Tibial nerve (tissue), 4 donors: ENCODE measurements around the gene HMOX1. TPM values are rescaled to one million over a fixed set of nuclear protein-coding genes. Genes with fewer than 3 reads are reported as not detected.
"Not testable (repeated sequence)": the region's sequence is repeated elsewhere in the genome, so short reads cannot be mapped to it uniquely, and the experiment has no call there.

Source experiments
- DNase-seq, 2 donors: peaks; one replicate each; pipeline ENCODE4 v3.0.0-alpha.2; 2019; ENCODE audit warnings: low spot score in 2 of 2
- H3K27ac ChIP-seq, 4 donors: fragments of 200-600 bp; sonication (generic) in 3 of 4; one replicate each; pipeline ENCODE4 v1.5.1; 2017 to 2019; ENCODE audit warnings: mild to moderate bottlenecking in 1 of 4
- H3K27me3 ChIP-seq, 2 donors: fragments of 200-600 bp; sonication (generic) in 1 of 2; one replicate each; pipeline versions ENCODE4 v1.5.1 to v1.6.0; 2017 to 2019
- H3K36me3 ChIP-seq, 3 donors: fragments of 200-600 bp; sonication (generic); one replicate each; pipeline ENCODE4 v1.5.1; 2018 to 2019
- H3K4me1 ChIP-seq, 4 donors: fragments of 200-600 bp; sonication (generic) in 3 of 4; one replicate each; pipeline ENCODE4 v1.5.1; 2017 to 2019
- H3K4me3 ChIP-seq, 4 donors: fragments of 200-600 bp; sonication (generic) in 3 of 4; one replicate each; pipeline ENCODE4 v1.5.1; 2017 to 2019; ENCODE audit warnings: mild to moderate bottlenecking in 1 of 4, moderate library complexity in 1 of 4
- H3K9me3 ChIP-seq, 4 donors: fragments of 200-600 bp; sonication (generic) in 3 of 4; one replicate each; pipeline ENCODE4 v1.5.1; 2017 to 2019
- CTCF ChIP-seq, 5 experiments: fragments of 200-600 bp in 3 of 5; fragments of 450-650 bp in 2 of 5; sonication (generic) in 3 of 5; IDR thresholded peaks; one replicate each; pipeline ENCODE4 v1.5.1; 2016 to 2019; ENCODE audit warnings: antibody characterized with exemption in 5 of 5, mild to moderate bottlenecking in 3 of 5, moderate library complexity in 2 of 5
- EP300 ChIP-seq, 2 donors: sonication (generic); formaldehyde crosslinking; IDR thresholded peaks; one replicate each; pipeline ENCODE4 v1.6.1; 2017; ENCODE audit warnings: antibody characterized with exemption in 2 of 2, mild to moderate bottlenecking in 1 of 2
- POLR2A ChIP-seq, 2 donors: fragments of 450-650 bp; IDR thresholded peaks; one replicate each; pipeline ENCODE4 v1.6.1; 2017; ENCODE audit warnings: antibody characterized with exemption in 2 of 2, mild to moderate bottlenecking in 2 of 2, moderate library complexity in 2 of 2
- WGBS, 2 donors: methylation state at CpG; one replicate each; pipeline ENCODE4 v1.1.5; 2018; 5-methylcytosine and 5-hydroxymethylcytosine counted together
- total RNA-seq, 4 donors: library from RNA; depleted of rRNA; stranded (reverse); fragments of >200 nt; gene quantifications; one replicate each; pipeline ENCODE4 v1.1.0, GENCODE V29; 2016

Gene HMOX1
- total RNA-seq, 4 donors from 2014 or later = 7.5 to 53.7 (median 19.0) TPM

GRCh38 chr22:35432228-35432905 is 51.5 kb downstream of the HMOX1 start:
- TF ChIP-seq CTCF (IDR thresholded peaks at IDR 0.05) (no peak), EP300 (IDR thresholded peaks at IDR 0.05) (no peak), POLR2A (IDR thresholded peaks at IDR 0.05) (no peak)
- DNase-seq = no peak
- H3K4me3 ChIP-seq = no peak overlapping the region
- H3K9me3 ChIP-seq = peaks cover 0 to 15% (median 1%) of the 10 kb centered on the region in 4 donors
- 89 to 92% methylated on average over 13 of the region's 13 CpGs for WGBS, 2 donors
- H3K27me3 ChIP-seq = no peaks in the 10 kb centered on the region
- peaks cover 0 to 35% (median 0%) of the 10 kb centered on the region in 3 donors for H3K36me3 ChIP-seq
- H3K4me1 ChIP-seq = peaks cover 0 to 13% (median 0%) of the 10 kb centered on the region in 4 donors
- no peak overlapping the region for H3K27ac ChIP-seq

GRCh38 chr22:35434061-35434710 is 53.3 kb downstream of the HMOX1 start:
- DNase-seq = no peak
- no peak overlapping the region for H3K4me3 ChIP-seq
- WGBS, 2 donors = 97 to 98% methylated on average over 5 of the region's 5 CpGs
- H3K36me3 ChIP-seq = peaks cover 0 to 27% (median 0%) of the 10 kb centered on the region in 3 donors
- H3K9me3 ChIP-seq = peaks cover 0 to 15% (median 1%) of the 10 kb centered on the region in 4 donors
- H3K4me1 ChIP-seq = peaks cover 0 to 13% (median 0%) of the 10 kb centered on the region in 4 donors
- H3K27me3 ChIP-seq = no peaks in the 10 kb centered on the region
- TF ChIP-seq POLR2A (IDR thresholded peaks at IDR 0.05) (no peak), CTCF (IDR thresholded peaks at IDR 0.05) (no peak), EP300 (IDR thresholded peaks at IDR 0.05) (no peak)
- H3K27ac ChIP-seq = no peak overlapping the region

GRCh38 chr22:35435201-35435740 is 54.4 kb downstream of the HMOX1 start:
- peaks cover 0 to 13% (median 0%) of the 10 kb centered on the region in 4 donors for H3K4me1 ChIP-seq
- H3K4me3 ChIP-seq = no peak overlapping the region
- H3K27ac ChIP-seq = no peak overlapping the region
- peaks cover 0 to 27% (median 0%) of the 10 kb centered on the region in 3 donors for H3K36me3 ChIP-seq
- TF ChIP-seq EP300 (IDR thresholded peaks at IDR 0.05) = no peak
- no peak for TF ChIP-seq CTCF (IDR thresholded peaks at IDR 0.05)
- no peak for TF ChIP-seq POLR2A (IDR thresholded peaks at IDR 0.05)
- WGBS, 2 donors = 50 to 63% methylated on average over 8 of the region's 8 CpGs
- no peaks in the 10 kb centered on the region for H3K27me3 ChIP-seq
- H3K9me3 ChIP-seq = peaks cover 0 to 15% (median 1%) of the 10 kb centered on the region in 4 donors
- no peak for DNase-seq

GRCh38 chr22:35436421-35436820 is 55.5 kb downstream of the HMOX1 start:
- WGBS, 2 donors = 54 to 62% methylated on average over 5 of the region's 5 CpGs
- no peak overlapping the region for H3K27ac ChIP-seq
- no peak overlapping the region for H3K4me3 ChIP-seq
- peaks cover 0 to 4% (median 0%) of the 10 kb centered on the region in 4 donors for H3K4me1 ChIP-seq
- peaks cover 0 to 15% (median 1%) of the 10 kb centered on the region in 4 donors for H3K9me3 ChIP-seq
- peaks cover 0 to 28% (median 0%) of the 10 kb centered on the region in 3 donors for H3K36me3 ChIP-seq
- DNase-seq = no peak
- no peak for TF ChIP-seq CTCF (IDR thresholded peaks at IDR 0.05)
- no peak for TF ChIP-seq POLR2A (IDR thresholded peaks at IDR 0.05)
- no peak for TF ChIP-seq EP300 (IDR thresholded peaks at IDR 0.05)
- H3K27me3 ChIP-seq = no peaks in the 10 kb centered on the region

- Histone ChIP-seq H3K4me1 (no peaks in the 10 kb centered on the region), H3K36me3 (peaks cover 0 to 30% (median 0%) of the 10 kb centered on the region in 3 donors), H3K4me3 (no peak overlapping the region), H3K27ac (no peak overlapping the region), H3K9me3 (peaks cover 0 to 15% (median 1%) of the 10 kb centered on the region in 4 donors), H3K27me3 (no peaks in the 10 kb centered on the region)
- TF ChIP-seq EP300 (IDR thresholded peaks at IDR 0.05) (no peak), POLR2A (IDR thresholded peaks at IDR 0.05) (no peak), CTCF (IDR thresholded peaks at IDR 0.05) (no peak)
- 90 to 94% methylated on average over 2 of the region's 2 CpGs for WGBS, 2 donors
- no peak for DNase-seq
Measured at GRCh38 chr22:35437049-35437448, 56.2 kb downstream of the HMOX1 start.

GRCh38 chr22:35438673-35439364 is 57.9 kb downstream of the HMOX1 start:
- H3K36me3 ChIP-seq = peaks cover 0 to 18% (median 0%) of the 10 kb centered on the region in 3 donors
- H3K4me3 ChIP-seq, H3K4me1 ChIP-seq, H3K9me3 ChIP-seq, H3K27ac ChIP-seq, H3K27me3 ChIP-seq, DNase-seq: not testable (repeated sequence)
- 62 to 63% methylated on average over 3 of the region's 3 CpGs for WGBS, 2 donors
